GM21619 (cell line): Measurements from ENCODE around the gene RPL13A.
"Not testable (repeated sequence)": the region's sequence is repeated elsewhere in the genome, so short reads cannot be mapped to it uniquely, and the experiment has no call there.

Experiments
- ATAC-seq: cut with Tn5 transposase; IDR thresholded peaks from one replicate; pipeline ENCODE4 v1.9.1; 2021; ENCODE audit not compliant: unreplicated experiment

RPL13A gene

GRCh38 chr19:49487277-49488045, at the start of gene RPL13A:
Gene RPL13A, plus strand, starts transcription at chr19:49487608. Its CDS starts 22 bp downstream, at chr19:49487630.
- ATAC-seq: peak; percentile 84

- no peak for ATAC-seq
These were observed 49.1 kb upstream of the RPL13A start for GRCh38 chr19:49438261-49438660.

DNA sequence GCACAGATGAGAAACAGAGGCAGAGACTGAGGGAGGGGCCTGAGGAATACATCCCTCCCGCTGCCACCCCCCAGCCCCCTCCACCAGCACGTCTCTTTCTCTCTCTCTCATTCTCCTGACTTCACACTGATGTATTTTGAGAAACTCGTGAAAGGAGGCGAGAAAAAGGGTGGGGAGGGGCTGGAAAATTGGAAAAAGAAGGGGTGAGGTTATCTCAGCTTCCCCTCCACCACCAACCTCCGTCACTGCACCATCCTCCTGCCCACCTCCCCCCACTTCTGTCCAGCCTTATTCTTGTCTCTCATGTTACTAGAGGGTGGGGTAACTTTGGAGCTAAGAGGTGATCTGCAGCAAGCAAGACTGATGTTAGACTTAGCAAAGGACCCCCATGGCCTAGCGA, 47.6 kb upstream of the RPL13A start:
- no peak for ATAC-seq

DNA sequence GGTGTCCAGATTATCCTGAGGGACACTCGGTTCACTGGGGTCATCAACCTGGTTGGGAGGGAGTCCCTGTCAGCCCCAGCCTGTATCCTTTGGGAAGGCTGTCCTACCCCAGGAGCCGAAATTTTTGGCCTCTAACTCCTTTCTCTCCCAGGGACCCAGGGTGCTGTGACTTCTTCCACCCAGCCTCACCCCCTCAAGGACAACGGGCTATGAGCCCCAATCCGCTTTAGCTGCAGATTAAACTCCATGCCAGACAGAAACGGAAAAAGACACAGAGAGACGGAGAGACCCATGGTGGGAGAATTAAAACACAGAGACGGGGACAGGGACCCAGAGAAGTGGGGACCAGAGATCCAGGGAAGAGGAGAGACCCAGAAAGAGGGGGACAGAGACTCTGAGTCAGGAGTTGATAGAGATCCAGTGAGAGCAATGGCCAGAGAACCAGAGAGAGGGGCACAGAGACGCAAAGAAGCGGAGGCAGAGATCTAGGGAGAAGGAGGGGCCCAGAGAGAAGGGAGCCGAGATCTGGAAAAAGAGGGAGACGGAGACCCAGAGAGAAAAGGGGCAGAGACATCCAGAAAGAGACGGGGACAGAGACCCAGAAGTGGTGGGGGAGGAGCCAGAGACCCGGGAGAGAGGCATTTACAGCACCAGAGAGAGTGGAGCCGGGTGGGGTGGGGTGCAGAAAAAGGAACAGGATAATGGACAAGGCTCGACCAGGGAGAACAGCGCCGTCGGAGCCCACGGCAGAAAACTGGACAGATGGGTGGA, 46.8 kb upstream of the RPL13A start:
- ATAC-seq: no peak

- no peak for ATAC-seq
These were observed 46.0 kb upstream of the RPL13A start, which contains the start of gene SLC17A7 for GRCh38 chr19:49441210-49441959. Gene SLC17A7, minus strand, starts transcription at chr19:49441527. Its CDS starts 148 bp downstream, at chr19:49441379.

DNA sequence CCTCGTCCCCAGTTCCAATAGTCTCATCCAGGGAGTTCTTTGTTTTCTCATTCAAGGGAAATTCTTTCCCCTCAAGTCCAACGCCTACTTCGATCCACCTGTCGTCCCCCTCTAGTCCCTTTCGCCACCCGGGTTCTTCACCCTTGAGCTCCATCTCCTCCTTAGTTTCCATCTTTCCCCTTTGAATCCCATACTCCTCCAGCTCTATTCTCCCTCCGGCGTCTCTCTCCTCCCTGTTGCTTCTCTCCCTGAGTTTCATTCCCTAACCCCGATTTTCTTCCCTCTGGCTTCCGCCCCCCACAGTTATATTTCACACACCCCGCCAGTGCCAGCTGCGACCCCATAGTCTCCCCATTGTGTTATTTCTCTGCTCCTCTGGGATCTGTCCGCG, 45.5 kb upstream of the RPL13A start:
- no peak for ATAC-seq

DNA sequence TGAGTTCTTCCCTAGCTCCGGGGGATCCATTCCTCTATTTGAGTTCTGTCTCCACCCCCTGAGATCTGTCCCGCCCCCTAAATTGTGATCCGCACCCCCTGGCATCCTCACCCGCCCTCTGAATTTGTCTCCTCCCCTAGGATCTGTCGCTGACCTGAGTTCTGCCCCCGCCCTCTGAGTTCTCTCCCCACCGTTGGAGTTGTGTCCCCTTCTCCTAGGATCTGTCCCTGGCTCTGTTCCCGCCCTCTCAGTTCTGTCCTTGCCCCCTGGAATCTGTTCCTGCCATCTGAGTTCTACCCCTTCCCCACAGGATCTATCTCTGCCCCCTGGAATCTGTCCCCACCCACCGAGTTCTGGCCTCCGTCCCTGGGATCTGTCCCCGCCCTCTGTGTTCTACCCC, 45.1 kb upstream of the RPL13A start:
- no peak for ATAC-seq

DNA sequence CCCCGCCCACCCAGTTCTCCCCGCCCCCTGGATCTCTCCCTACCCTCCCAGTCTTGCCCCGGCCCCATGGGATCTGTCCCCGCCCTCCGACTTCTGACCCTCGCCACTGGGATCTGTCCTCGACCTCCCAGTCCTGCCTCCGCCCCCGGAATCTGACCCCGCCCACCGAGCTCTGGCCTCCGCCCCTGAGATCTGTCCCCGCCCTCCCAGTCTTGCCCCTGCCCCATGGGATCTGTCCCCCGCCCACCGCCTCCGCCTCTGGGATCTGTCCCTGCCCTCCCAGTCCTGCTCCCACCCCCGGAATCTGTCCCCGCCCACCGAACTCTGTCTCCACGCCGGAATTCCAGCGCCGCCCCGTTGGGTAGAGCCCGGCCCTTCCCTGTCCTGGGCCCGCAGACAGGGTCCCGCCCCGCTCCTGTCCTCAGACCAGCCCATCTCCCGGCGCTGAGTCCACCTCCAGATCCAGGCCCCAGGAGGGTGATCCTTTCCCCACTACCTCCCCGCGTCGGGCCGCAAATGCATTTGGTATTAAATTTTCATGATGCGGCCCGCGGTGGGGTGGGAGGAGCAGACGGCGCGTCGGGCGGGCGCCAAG, 44.5 kb upstream of the RPL13A start:
- ATAC-seq: peak; percentile 9

DNA sequence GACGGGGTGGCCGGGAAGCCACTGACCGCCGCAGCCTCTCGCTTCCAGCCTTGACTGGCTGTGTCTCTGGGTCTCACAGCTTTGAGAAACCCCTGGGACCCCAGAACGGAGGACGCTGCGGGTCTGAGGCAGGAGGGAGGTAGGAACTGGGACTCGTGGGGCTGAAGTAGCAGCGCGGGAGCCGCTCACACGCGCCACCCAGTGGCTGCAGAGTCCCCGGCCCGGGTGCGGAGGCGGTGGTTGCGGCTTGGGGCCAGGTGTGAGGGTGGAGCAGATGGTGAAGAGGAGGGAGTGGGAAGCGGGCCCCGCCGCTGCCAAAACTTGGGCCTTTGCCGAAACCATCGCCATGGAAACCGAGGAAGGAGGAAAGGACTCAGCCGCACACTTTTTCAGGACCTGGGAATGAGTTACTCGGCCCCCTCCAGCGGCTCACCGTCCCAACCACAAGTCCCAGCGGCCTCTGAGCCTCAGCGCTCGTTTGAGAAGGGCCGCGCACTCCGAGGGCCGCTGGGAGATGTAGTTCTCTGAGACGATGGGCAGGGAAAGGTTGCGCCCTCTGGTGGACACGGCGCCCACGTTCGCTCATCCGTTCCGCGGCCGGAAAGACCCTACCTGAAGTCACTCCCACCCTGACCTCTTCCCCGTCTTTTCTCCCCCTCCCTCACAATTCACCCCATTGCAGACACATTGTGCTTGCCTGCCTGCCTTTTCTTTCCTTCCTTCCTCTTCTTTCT, 43.9 kb upstream of the RPL13A start:
- ATAC-seq: peak; percentile 79

GRCh38 chr19:49444100-49444700, 43.2 kb upstream of the RPL13A start:
- ATAC-seq: not testable (repeated sequence)

DNA sequence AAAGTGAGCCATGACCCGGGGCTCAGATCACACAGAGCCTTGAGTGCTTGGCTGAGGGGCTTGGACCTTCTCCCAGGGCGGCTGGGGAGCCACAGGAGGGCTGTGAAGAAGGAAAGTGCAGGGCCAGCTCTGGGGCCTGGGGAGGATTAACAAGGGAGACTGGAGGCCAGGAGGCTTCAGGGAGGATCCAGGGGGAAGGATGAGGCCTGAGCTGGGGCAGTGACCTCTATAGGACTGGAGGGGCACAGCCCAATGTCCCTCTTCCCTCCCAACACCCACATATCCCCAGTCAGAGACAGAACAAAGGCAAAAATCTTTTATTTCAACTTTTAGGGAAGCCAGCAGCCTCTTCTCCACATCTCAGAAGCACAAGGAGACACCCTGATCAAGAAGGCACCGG, 41.4 kb upstream of the RPL13A start:
- ATAC-seq: no peak

DNA sequence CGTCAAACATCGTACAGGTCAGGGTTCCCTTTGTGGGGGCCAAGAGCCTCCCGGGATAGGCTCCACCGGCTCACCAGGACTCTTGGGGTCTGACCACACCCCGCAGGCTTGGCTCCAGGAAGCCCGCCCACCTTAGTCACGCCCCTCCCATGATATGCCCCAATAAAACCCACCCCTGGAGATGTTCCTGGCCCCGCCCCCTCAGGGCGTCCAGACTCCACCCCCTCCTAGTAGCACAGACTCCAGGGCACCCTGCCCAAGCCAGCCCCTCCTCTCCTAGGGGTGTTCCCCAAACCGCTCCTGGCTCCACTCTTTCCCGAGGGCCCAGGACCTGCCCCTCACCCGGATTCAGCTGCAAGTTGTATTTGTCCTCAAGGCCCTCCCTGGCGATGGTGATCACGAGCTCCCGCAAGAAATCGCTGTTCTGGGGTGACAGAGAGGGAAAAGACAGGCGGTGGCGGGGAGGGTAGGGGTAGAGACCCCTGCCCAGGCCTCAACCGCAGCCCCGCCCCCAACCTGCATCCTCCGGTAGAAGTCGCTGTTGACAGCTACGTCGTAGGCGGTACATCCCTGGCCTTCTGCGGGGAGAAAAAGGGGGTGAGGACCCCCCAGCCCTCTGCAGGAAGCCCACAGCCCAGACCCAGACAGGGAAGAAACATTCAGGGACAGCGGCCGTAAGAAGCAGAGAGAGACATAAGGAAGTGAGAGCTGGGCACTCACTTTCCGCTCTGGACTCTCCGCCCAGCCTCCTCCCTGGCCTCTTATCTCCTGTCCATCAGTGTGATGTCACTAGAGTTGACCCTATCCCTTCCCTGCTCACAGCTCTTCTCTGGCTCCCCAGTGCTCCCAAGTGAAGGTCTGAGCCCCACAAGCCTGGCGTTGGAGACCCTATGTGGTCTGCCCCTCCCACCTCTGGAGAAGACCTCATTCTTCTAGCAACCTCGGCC, 39.6 kb upstream of the RPL13A start:
- ATAC-seq: no peak

GRCh38 chr19:49448432-49448786, 39.0 kb upstream of the RPL13A start:
- no peak for ATAC-seq

GRCh38 chr19:49450405-49450804, 37.0 kb upstream of the RPL13A start:
- no peak for ATAC-seq

DNA sequence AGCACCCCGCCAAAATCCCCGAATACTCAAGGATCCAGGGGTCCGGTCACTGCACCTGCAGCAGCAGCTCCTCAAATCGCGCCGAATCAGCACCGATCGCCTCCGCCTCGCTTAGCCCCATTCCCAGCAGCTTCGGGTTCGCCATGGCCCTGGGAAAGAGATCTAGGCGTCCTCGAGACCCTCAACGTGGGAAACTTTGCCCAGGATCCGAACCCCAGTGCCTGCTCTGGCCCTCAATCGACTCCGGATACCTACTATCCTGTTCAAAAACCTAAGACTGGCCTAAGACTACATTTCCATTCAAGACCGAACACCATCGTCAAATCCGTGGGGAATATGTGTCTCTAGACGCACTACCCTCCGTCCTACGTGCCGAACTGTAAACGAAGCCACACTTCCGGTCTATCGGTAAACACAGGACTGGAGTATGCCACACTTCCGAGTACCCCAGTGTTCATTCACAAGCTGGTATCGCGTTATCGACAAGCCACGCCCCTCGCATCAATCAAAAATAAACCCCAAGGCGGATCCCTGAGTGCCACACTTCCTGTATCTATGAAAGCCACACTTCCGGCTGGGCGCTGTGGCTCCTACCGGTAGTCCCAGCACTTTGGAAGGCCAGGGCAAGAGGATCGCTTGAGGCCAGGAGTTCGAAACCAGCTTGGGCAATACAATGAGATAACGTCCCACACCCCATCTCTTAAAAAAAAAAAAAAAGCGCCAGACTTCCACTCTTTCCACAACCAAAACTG, 35.8 kb upstream of the RPL13A start, which contains the start of gene PIH1D1:
Gene PIH1D1, minus strand, starts transcription at position 385 of the 752 bp plus-strand sequence. Its CDS starts 240 bp downstream, at position 145.
- ATAC-seq: peak; percentile 51

DNA sequence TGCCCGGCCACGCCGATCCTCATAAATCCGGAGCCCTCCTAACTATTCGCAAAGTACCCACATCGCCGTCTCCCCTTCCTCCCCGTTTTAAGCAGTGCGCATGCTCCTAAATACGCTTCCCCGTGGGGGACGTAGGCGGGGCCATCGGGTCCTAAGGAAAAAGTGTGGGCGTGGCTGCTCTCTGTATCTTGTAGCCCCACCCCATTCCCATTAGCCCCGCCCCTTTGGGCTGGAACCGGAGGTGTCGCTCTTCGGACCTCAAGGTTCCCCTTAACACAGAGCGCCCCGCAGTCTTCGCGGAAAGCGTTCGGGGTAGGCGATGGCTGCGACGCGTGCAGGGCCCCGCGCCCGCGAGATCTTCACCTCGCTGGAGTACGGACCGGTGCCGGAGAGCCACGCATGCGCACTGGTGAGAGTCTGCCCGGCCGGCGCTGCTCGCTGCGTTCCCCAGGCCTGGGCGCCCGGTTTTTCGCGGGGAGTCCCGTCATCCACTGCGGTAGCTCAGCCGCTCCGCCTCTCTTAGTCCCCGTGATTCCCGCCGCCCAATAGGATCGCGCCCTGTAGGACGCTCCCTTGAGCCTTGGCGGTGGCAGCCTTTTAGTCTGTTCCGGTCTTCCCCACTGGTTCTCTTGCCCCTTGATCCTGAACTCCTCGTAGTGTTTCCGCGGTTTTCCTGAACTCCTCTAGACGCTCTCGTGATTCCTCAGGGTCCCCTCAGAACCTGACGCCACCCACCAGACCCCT, 34.2 kb upstream of the RPL13A start, which contains the start of gene ALDH16A1:
Gene ALDH16A1, plus strand, starts transcription at position 213 of the 744 bp plus-strand sequence. Its CDS starts 107 bp downstream, at position 320.
- peak; percentile 74 for ATAC-seq

DNA sequence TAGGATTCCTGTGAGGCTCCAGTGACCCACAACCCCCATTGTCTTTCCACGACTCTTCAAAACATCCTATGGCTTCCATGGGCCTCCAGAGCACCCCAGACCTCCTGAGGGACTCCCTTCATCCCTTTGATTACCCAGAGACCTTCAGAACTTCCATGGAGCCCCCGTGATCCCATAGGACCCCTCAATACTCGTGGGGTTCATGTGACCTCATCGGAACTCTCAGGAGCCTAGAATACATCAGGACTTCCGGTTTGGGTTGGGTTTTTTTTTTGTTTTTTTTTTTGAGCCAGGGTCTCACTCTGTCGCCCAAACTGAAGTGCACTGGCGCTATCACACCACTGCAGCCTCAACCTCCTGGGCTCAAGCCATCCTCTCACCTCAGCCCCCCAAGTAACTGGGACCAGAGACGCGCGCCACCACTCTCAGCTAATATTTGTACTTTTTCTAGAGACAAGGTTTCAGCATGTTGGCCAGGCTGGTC, 33.6 kb upstream of the RPL13A start:
- ATAC-seq: no peak
